ENCODE measurements around the gene RAB3D. TPM values are rescaled to one million over a fixed set of nuclear protein-coding genes. Genes with fewer than 3 reads are reported as not detected.

RAB3D gene
- total RNA-seq, 1 experiment from 2014 or later, result 37.9 TPM

DNA sequence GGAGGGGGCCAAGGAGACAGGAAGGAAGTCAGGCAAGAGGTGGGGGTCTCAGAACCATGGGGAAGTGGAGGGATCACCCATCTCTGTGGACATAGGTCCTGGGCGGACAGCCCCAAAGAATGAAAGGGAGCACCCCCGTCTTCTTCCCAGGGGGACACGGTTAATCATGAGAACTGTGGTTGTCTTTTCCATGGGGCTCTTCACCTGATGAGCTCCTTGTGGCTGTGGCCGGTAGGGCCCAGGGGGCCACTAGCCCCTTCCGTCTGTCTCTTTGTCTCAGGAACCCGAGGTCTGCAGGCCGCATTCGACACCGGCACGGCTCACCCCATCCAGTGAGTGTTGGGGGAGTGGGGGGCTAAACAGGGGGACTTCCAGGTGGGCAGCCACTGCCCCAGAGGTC lies 24.4 kb upstream of the RAB3D start:
- POLR2A ChIA-PET (ENCODE audit: unreplicated experiment), result no interaction called here
- Histone ChIP-seq H2AFZ (ENCODE audit: low read length) (no peak overlapping the region), H3K27me3 (ENCODE audit: low read length) (no peaks in the 10 kb centered on the region), H3K4me1 (ENCODE audit: insufficient read depth, low read length) (no peaks in the 10 kb centered on the region), H3K27ac (ENCODE audit: low read length) (no peak overlapping the region), H3K79me2 (ENCODE audit: low read length) (no peaks in the 10 kb centered on the region), H3K4me2 (ENCODE audit: low read length) (no peak overlapping the region), H4K20me1 (ENCODE audit: low read length) (no peaks in the 10 kb centered on the region), H3K9me3 (ENCODE audit: low read length) (no peaks in the 10 kb centered on the region), H3K4me3 (ENCODE audit: low read length) (no peak overlapping the region), H3K9ac (ENCODE audit: low read length) (no peak overlapping the region), H3F3A (ENCODE audit: low read length, unreplicated experiment) (no peaks in the 10 kb centered on the region), H3K9me2 (replicated peaks; ENCODE audit: low read length) (no peaks in the 10 kb centered on the region), H3K36me3 (ENCODE audit: low read depth, low read length) (peaks cover 3% of the 10 kb centered on the region; the same call in 1 of the 2 replicates)
- TF ChIP-seq EZH2 (IDR thresholded peaks at IDR 0.05; ENCODE audit: low read length, unreplicated experiment), result no peak
- TF ChIP-seq, protein P1, sequence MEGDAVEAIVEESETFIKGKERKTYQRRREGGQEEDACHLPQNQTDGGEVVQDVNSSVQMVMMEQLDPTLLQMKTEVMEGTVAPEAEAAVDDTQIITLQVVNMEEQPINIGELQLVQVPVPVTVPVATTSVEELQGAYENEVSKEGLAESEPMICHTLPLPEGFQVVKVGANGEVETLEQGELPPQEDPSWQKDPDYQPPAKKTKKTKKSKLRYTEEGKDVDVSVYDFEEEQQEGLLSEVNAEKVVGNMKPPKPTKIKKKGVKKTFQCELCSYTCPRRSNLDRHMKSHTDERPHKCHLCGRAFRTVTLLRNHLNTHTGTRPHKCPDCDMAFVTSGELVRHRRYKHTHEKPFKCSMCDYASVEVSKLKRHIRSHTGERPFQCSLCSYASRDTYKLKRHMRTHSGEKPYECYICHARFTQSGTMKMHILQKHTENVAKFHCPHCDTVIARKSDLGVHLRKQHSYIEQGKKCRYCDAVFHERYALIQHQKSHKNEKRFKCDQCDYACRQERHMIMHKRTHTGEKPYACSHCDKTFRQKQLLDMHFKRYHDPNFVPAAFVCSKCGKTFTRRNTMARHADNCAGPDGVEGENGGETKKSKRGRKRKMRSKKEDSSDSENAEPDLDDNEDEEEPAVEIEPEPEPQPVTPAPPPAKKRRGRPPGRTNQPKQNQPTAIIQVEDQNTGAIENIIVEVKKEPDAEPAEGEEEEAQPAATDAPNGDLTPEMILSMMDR (conservative IDR thresholded peaks at IDR 0.05; ENCODE audit: low read depth, low read length), result no peak
- no peak for TF ChIP-seq EZH2phosphoT487 (IDR thresholded peaks at IDR 0.05; ENCODE audit: borderline replicate concordance, low read length)
- intact Hi-C loops (cut with micrococcal nuclease), result no loop called here
- CTCF ChIA-PET, result no interaction called here
- DNase-seq (no peak), ATAC-seq (no peak)
- no TSS peak for BruUV-seq (replicated peaks)

DNA sequence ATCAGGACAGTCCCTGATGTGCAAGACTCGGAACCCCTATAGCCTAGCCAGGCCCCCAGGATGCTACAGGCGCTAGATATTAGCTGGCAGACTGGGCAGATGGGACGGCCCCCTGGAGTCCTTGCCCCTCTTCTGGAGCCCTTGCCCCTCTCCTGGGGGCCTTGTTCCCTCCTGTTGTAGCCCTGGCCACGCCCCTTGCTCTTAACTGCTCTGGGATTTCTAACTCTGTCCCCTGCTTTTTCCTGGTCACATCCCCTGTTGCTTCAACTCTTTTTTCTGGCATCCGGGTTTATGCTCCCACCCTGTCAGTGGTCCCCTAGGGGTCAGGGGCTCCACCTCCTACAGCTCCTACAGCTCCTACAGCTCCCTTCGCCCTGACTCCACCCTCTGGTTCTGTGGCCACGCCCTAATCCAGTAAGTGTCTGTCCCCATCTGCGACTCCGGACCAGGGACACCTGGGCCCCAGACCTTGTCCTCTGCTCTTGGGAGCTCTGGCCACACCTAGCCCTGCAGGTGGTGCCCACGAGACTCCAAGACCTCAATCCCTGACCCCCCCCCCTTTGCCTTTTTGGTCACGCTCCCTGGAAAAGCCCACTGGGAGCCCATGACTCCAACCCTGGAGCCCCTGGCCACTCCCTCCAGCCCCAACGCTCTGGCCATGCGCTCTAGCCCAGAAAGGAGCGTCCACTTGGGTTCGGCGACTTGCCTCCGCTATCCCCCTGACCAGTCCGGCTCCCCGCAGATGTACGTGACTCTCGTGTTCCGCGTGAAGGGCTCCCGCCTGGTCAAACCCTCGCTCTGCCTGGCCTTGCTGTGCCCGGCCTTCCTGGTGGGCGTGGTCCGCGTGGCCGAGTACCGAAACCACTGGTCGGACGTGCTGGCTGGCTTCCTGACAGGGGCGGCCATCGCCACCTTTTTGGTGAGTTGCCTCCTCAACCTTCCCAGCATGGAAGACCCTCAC lies 22.6 kb upstream of the RAB3D start:
- no peak for ATAC-seq

More for the DNA sequence above, 22.6 kb upstream of the RAB3D start:
- H2AFZ ChIP-seq (ENCODE audit: low read length), result no peak overlapping the region
- peaks cover 3% of the 10 kb centered on the region; the same call in 1 of the 2 replicates for H3K36me3 ChIP-seq (ENCODE audit: low read depth, low read length)
- ChIA-PET CTCF (no interaction called here), POLR2A (ENCODE audit: unreplicated experiment) (no interaction called here)
- H3K9ac ChIP-seq (ENCODE audit: low read length), result no peak overlapping the region
- no peak overlapping the region for H3K27ac ChIP-seq (ENCODE audit: low read length)
- no peaks in the 10 kb centered on the region for H3K27me3 ChIP-seq (ENCODE audit: low read length)
- intact Hi-C loops (cut with micrococcal nuclease), result no loop called here
- H3K4me1 ChIP-seq (ENCODE audit: insufficient read depth, low read length), result no peaks in the 10 kb centered on the region
- DNase-seq, result no peak
- no TSS peak for BruUV-seq (replicated peaks)
- H3F3A ChIP-seq (ENCODE audit: low read length, unreplicated experiment), result no peaks in the 10 kb centered on the region
- H3K9me2 ChIP-seq (replicated peaks; ENCODE audit: low read length), result no peaks in the 10 kb centered on the region
- TF ChIP-seq EZH2 (IDR thresholded peaks at IDR 0.05; ENCODE audit: low read length, unreplicated experiment) (no peak), EZH2phosphoT487 (IDR thresholded peaks at IDR 0.05; ENCODE audit: borderline replicate concordance, low read length) (no peak)
- TF ChIP-seq, protein P1 (conservative IDR thresholded peaks at IDR 0.05; ENCODE audit: low read depth, low read length), result no peak
- no peaks in the 10 kb centered on the region for H4K20me1 ChIP-seq (ENCODE audit: low read length)
- H3K9me3 ChIP-seq (ENCODE audit: low read length), result no peaks in the 10 kb centered on the region
- H3K4me3 ChIP-seq (ENCODE audit: low read length), result no peak overlapping the region
- no peaks in the 10 kb centered on the region for H3K79me2 ChIP-seq (ENCODE audit: low read length)
- no peak overlapping the region for H3K4me2 ChIP-seq (ENCODE audit: low read length)

Measured in PC-3 (cell line).